ENCODE data around the gene MCM5. TPM values are rescaled to one million over a fixed set of nuclear protein-coding genes. Genes with fewer than 3 reads are reported as not detected.

The MCM5 gene
- total RNA-seq, 1 experiment from 2014 or later: 274 TPM

DNA sequence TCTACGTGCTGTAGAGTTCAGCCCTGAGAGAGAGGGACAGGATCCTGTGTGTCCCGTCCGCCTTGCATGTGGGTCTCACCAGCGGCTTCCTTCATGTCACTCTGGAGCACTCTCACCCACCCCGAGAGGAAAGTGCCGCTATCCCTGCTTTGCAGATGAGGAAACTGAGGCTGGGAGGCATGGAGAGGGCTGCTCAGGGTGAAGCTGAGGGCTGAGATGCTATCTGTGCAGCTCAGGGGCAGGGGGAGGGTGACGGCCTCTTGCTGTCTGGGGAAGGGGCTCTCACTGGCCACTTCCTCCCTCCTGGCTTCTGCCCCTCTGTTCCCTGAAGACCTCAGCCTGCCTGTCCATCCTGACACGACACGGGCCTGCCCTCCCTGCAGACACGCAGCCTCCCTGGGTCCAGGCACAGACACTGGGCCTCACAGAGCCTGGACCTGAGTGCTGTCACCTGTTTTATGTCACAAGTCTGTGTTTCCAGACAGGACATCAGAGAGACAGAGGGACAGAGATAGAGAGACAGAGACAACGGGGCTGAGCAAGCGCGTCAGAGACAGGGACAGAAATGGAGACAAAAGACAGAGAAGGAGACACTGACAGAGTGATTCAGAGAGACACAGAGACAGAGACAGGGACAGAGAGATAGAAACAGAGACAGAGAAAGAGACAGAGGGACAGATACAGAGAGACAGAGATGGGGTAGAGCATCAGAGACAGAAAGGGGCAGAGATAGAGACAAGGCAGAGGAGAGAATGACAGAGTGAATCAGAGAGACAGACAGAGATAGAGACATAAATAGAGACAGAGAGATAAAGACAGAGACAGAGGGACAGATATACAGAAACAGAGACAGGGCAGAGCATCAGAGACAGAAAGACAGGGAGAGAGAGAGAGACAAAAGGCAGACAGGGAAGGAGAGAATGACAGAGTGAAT is 53.1 kb downstream of the MCM5 start:
- TF ChIP-seq, protein P1, sequence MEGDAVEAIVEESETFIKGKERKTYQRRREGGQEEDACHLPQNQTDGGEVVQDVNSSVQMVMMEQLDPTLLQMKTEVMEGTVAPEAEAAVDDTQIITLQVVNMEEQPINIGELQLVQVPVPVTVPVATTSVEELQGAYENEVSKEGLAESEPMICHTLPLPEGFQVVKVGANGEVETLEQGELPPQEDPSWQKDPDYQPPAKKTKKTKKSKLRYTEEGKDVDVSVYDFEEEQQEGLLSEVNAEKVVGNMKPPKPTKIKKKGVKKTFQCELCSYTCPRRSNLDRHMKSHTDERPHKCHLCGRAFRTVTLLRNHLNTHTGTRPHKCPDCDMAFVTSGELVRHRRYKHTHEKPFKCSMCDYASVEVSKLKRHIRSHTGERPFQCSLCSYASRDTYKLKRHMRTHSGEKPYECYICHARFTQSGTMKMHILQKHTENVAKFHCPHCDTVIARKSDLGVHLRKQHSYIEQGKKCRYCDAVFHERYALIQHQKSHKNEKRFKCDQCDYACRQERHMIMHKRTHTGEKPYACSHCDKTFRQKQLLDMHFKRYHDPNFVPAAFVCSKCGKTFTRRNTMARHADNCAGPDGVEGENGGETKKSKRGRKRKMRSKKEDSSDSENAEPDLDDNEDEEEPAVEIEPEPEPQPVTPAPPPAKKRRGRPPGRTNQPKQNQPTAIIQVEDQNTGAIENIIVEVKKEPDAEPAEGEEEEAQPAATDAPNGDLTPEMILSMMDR (conservative IDR thresholded peaks at IDR 0.05): no peak
- WGBS (ENCODE audit: extremely low coverage, insufficient read length, low lambda C conversion rate): no CpG with 5 or more reads among the region's 13 CpGs
- H4K5ac ChIP-seq (ENCODE audit: insufficient read length, low read depth, low read length): no peak overlapping the region

More for the DNA sequence above, 53.1 kb downstream of the MCM5 start:
- Histone ChIP-seq H3K79me2 (ENCODE audit: insufficient read depth, low read length) (no peaks in the 10 kb centered on the region), H3K23ac (ENCODE audit: insufficient read length, low read depth, low read length) (no peak overlapping the region), H2BK12ac (ENCODE audit: insufficient read length, low read depth, low read length) (no peak overlapping the region), H2BK5ac (ENCODE audit: insufficient read length, low read length) (no peak overlapping the region), H3T11ph (ENCODE audit: low read length) (no peak overlapping the region), H3K79me1 (ENCODE audit: insufficient read depth, low read depth, low read length, poor library complexity, severe bottlenecking) (no peaks in the 10 kb centered on the region), H4K20me1 (ENCODE audit: control insufficient read depth, insufficient read depth, insufficient read length) (no peaks in the 10 kb centered on the region), H2AK5ac (ENCODE audit: insufficient read length, low read length) (no peak overlapping the region), H3K27ac (ENCODE audit: insufficient read length, low read depth, low read length) (no peak overlapping the region), H3K9ac (ENCODE audit: extremely low read depth, insufficient read length, low read length) (no peak overlapping the region), H2BK15ac (ENCODE audit: low read depth, low read length) (no peak overlapping the region), H3K4me1 (ENCODE audit: insufficient read depth, low read length) (no peaks in the 10 kb centered on the region), H4K8ac (replicated peaks; ENCODE audit: insufficient read length, low read depth, low read length) (peak overlapping the region; percentile 39), H3K4me2 (ENCODE audit: insufficient read depth, insufficient read length, low read length) (no peak overlapping the region), H3K18ac (ENCODE audit: insufficient read length, low read depth, low read length) (no peak overlapping the region), H3K9me3 (ENCODE audit: control insufficient read depth, low read depth, low read length) (no peaks in the 10 kb centered on the region), H3K27me3 (ENCODE audit: insufficient read depth, low read length) (no peaks in the 10 kb centered on the region), H3K56ac (ENCODE audit: insufficient read length, low read depth, low read length) (no peak overlapping the region), H3K4ac (ENCODE audit: low read depth, low read length) (no peak overlapping the region), H2AFZ (ENCODE audit: low read length) (no peak overlapping the region), H2BK120ac (ENCODE audit: low read depth, low read length, poor library complexity, severe bottlenecking) (no peak overlapping the region), H2BK20ac (ENCODE audit: low read depth, low read length, poor library complexity, severe bottlenecking) (no peak overlapping the region), H3K23me2 (ENCODE audit: insufficient read length, low read depth, low read length, poor library complexity, severe bottlenecking) (no peaks in the 10 kb centered on the region), H4K91ac (ENCODE audit: insufficient read length, low read depth, low read length) (no peak overlapping the region), H3K14ac (ENCODE audit: insufficient read depth, low read length) (no peak overlapping the region; the same call in 1 of the 2 replicates)
- DNase-seq: no peak
- Mint-ChIP-seq H3K27me3 (ENCODE audit: low read depth) (peaks cover 18% of the 10 kb centered on the region), H3K9me3 (no peaks in the 10 kb centered on the region), H3K4me1 (peaks cover 29% of the 10 kb centered on the region in 2 experiments), H3K4me3 (no peak overlapping the region), H3K36me3 (ENCODE audit: insufficient read depth in 1 of 3, low read depth in 3 of 3) (peaks cover 7 to 13% (median 11%) of the 10 kb centered on the region in 3 experiments; a peak in 5 of 7 replicates), H3K27ac (no peak overlapping the region)
